Suppressor macrophage treated with lipopolysaccharide for 4 hours (primary cell): ENCODE results near the gene PPP1R9A.

Source experiments
- DNase-seq: peaks from one replicate; pipeline ENCODE4 v3.0.0-alpha.2; 2020

PPP1R9A gene

GRCh38 chr7:95102662-95103061, 195.3 kb downstream of the PPP1R9A start:
- no peak for DNase-seq

GRCh38 chr7:95104739-95105138, 197.3 kb downstream of the PPP1R9A start:
- DNase-seq, result peak; percentile 5

GRCh38 chr7:95105627-95106026, 198.2 kb downstream of the PPP1R9A start:
- no peak for DNase-seq

DNA sequence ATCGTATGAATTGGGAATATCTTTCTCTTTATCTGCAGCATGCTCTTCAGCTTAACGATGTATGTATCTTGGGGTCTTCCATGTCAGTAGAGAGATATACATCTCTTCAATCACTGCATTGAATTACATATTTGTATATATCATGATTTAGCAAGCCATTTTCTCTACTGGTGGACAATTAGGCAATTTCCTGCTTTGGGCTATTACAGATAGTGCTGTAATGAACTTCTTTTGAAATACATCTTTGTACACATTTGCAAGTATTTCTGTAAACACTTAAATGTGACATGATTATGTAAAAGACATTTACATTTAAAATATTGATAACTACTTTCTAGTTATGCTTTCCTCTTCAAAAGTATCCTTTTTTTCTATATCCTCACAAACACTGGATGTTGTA, 199.0 kb downstream of the PPP1R9A start:
- peak; percentile 16 for DNase-seq

- DNase-seq, result no peak
These were observed 203.3 kb downstream of the PPP1R9A start for GRCh38 chr7:95110707-95111106.

DNA sequence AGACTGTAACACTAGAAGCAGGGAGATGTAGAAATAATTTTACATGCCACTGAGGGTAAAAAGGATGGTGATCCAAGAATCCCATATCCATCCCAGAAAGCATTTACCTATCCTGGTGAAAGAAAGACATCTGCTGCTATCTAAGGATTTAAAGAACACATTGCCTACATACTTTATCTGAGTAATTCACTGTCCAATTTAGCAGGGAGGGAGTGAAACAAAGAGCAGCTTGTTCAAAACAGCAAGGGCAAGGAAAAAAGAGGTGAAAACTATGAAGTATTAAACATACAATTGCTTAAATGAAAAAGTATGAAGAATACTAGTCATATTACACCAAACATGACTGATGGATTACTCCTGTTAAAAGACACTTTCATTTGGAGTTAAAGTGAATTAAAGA, 206.2 kb downstream of the PPP1R9A start:
- DNase-seq, result no peak

DNA sequence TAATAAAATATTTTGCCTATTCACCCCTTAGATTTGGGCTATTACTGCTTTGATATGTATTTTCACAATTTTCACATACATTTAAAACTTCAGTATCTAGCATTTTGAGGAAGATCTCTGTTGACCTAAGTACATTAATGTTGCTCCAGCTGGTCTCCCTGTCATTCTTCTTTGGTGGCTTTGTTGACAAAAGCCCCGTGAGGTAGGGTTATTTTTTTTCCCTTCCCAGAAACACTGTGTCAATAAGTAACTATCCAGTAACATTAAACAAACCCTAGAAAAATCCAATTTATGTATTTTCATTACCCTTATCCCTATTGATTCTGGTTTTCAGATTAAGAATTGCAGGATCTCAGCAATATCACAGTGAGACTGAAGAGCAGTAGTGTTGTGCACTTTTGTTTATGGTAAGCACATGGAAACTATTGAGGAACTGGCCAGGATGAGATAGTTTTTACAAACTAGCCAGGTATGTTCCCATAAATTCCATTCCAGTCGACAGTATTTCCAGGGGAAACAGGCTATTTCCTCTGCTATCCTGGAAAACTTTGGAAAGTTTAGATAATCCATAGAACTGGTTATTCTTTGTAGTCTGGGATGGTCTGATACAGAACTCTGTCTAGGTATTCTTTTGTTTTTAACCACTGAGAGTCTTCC, 218.8 kb downstream of the PPP1R9A start:
- DNase-seq, result no peak

GRCh38 chr7:95132500-95132899, 225.1 kb downstream of the PPP1R9A start:
- DNase-seq, result no peak

DNA sequence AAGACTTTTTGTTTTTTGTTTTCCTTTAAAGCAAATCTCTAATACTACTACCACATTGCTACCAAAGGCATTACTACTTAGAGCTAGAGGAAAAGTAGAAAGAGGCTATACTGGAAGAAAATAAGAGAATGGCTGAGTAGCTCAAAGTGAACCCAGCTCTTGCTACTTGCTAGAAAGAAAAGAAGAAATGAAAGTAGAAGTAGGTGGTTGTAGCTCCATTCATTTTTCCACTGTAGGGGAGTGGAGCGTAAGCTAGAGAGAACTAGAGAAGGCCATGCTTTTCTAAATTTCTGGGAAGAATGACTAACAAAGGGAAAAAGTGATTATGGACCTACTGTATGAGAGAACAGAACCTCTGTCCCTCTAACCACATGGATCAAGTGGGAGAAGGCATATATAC, 232.5 kb downstream of the PPP1R9A start:
- DNase-seq, result peak; percentile 9

DNA sequence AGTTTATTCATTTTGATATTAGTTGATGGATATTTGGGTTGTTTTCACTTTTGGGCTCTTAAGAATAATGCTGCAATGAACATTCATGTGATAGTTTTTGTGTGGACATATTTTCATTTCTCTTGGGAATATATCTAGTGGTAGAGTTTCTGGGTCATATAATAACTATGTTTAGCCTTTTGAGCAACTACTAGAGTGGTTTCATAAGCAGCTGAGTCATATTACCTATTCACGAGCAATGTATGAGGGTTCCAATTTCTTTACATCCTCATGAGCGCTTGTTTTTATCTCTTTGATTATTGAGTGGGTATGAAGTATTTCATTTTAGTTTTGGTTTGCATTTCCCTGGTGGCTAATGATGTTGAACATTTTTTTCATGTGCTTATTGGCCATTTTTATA, 234.4 kb downstream of the PPP1R9A start:
- DNase-seq, result no peak

GRCh38 chr7:95144256-95144655, 236.9 kb downstream of the PPP1R9A start:
- no peak for DNase-seq

GRCh38 chr7:95155965-95156364, 248.6 kb downstream of the PPP1R9A start:
- no peak for DNase-seq

GRCh38 chr7:95157381-95157780, 250.0 kb downstream of the PPP1R9A start:
- no peak for DNase-seq

- DNase-seq, result no peak
These were observed 262.3 kb downstream of the PPP1R9A start for GRCh38 chr7:95169678-95170077.

- no peak for DNase-seq
These were observed 265.0 kb downstream of the PPP1R9A start for GRCh38 chr7:95172420-95172819.

DNA sequence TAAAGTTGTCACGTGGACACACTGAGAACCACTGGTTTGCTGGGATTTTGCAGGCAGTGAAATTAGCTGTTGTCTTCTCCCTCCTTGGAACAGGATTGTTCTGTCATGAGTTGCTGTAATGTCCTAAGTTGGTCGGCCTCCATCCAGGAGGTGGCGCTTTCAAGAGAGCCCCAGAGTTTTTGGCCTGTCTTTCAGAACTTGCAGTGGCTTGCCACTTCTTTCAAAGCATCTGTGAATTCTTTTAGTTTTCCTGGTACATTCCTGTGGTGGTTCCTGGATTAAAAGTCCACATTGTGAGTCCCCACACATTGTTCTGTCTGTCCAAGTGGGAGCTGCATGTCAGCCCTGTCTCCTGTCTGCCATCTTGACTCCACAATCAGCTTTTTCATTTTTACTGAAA, 283.1 kb downstream of the PPP1R9A start:
- DNase-seq, result no peak

DNA sequence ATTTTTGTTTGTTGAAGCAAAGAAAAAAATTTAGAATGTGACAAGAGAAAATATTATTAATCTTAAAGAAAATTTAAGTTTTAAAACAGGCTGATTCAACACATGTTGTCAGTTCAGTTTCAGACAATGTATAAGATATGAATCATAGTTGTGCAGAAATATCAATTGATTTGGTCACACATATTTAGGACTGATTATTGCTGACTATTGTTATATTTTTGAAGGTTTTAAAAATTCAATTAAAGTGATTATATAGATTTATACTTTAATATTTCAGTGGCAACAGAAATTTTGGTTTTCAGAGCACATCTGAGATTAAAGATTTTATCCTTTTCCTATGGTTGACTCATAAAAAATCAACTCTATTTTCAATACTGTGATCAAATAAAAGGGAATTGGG, 284.4 kb downstream of the PPP1R9A start:
- no peak for DNase-seq

- DNase-seq, result no peak
These were observed 291.5 kb downstream of the PPP1R9A start for GRCh38 chr7:95198863-95199262.

GRCh38 chr7:95199779-95200558, 292.6 kb downstream of the PPP1R9A start:
- peak; percentile 9 for DNase-seq

- no peak for DNase-seq
These were observed 293.3 kb downstream of the PPP1R9A start for GRCh38 chr7:95200741-95201140.

DNA sequence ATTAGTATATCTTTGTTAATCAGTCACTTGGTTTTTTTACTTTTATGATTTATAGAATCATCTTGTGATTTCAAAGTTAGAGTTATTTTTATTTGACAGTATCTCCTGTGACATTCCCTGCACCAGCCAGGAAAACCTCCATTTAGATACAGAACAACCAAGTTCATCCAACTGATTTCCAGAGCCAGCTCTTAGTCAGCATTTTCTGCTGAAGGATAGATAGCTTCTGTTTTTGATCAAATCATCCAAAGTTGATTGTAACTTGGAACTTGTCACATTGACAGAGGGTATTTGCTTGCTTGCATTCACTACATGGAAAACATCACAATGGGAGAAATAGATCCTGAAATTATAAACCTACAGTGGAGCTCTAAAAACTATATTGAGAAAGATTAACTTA, 294.3 kb downstream of the PPP1R9A start:
- DNase-seq, result no peak

- DNase-seq, result no peak
These were observed 297.2 kb downstream of the PPP1R9A start for GRCh38 chr7:95204618-95205017.

DNA sequence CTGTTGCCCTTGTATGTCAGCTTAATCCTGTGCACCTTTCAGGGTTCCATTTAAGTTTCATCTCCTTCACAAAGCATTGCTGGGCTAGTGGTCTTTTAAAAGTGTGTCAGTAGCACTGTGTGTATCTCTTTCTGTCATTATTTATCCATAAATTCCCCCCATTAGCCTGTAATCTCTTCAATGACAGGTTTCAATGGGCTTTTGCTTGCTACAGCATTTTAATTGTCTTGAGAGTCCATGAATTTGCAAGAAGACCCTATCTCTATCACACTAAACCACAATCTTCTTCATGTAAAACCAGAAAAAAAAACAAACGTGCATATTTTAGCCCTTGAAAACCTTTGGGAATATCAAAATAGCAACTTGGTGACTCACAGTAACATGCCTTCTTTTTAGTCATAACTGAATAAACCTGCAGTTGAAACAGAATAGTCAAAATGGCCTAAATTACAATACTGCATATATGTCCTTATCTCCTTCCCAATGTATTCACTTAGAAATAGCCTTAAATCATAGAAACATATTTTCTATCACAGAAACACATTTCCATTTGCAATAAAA, 298.4 kb downstream of the PPP1R9A start:
- no peak for DNase-seq

DNA sequence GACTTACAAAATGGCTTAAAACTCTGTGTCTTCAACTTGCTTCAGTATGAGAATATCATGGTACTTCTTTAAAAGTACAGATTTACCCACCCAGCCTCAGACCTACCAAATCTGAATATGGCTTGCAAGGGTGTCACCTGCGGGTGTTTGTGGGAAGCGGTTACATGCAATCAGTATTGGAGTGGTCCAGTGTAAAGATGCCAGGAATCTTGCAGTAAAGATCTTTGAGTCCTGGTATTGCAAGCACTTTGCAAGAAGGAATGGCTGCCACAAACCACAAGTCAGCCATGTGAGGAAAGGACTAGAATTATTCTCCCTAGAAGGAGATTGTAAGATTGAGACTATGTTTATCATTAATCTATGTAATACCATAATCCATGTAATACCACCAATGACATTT, 301.9 kb downstream of the PPP1R9A start:
- no peak for DNase-seq
